Measurements from ENCODE around the gene ARHGEF28. TPM values are rescaled to one million over a fixed set of nuclear protein-coding genes. Genes with fewer than 3 reads are reported as not detected.

Gene ARHGEF28
- total RNA-seq, 6 experiments from 2014 or later, result 7.5 to 13.6 (median 8.5) TPM

DNA sequence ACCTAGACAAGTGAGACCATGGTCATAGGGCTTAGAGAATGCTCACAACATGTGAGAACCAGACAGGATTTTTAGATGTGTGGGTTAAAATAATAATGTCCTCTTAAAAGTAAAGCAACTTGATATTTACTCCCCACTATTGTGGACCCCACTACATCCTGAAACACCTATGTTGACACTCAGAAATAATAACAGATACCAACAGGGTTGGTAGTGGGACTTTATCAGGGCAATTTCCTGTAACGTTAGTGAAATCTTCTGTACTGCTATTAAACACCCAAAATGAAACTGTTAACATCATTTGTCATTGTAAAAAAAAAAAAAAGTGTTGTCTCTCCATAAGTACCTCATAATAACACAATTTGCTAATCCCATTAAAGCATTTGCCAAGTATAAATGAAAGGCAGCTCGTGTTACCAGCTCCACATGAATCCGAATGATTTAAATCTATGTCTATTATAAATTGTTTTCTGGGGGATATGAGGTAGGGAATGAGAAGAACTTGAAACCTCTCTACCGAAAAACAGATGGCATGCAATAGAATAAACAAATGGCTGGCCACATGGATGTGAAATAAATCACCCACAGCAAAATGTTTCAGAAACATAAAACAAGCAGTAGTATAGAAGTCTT, 285.9 kb downstream of the ARHGEF28 start:
- Mint-ChIP-seq H3K9me3 (no peaks in the 10 kb centered on the region), H3K4me3 (no peak overlapping the region), H3K4me1 (ENCODE audit: low read depth) (peaks cover 16% of the 10 kb centered on the region), H3K36me3 (ENCODE audit: low read depth) (no peaks in the 10 kb centered on the region), H3K27me3 (ENCODE audit: insufficient read depth) (peaks cover 2% of the 10 kb centered on the region; the same call in 1 of the 2 replicates), H3K27ac (no peak overlapping the region)
- no peak for DNase-seq
- TF ChIP-seq, protein P1, sequence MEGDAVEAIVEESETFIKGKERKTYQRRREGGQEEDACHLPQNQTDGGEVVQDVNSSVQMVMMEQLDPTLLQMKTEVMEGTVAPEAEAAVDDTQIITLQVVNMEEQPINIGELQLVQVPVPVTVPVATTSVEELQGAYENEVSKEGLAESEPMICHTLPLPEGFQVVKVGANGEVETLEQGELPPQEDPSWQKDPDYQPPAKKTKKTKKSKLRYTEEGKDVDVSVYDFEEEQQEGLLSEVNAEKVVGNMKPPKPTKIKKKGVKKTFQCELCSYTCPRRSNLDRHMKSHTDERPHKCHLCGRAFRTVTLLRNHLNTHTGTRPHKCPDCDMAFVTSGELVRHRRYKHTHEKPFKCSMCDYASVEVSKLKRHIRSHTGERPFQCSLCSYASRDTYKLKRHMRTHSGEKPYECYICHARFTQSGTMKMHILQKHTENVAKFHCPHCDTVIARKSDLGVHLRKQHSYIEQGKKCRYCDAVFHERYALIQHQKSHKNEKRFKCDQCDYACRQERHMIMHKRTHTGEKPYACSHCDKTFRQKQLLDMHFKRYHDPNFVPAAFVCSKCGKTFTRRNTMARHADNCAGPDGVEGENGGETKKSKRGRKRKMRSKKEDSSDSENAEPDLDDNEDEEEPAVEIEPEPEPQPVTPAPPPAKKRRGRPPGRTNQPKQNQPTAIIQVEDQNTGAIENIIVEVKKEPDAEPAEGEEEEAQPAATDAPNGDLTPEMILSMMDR (IDR thresholded peaks at IDR 0.05), result no peak

DNA sequence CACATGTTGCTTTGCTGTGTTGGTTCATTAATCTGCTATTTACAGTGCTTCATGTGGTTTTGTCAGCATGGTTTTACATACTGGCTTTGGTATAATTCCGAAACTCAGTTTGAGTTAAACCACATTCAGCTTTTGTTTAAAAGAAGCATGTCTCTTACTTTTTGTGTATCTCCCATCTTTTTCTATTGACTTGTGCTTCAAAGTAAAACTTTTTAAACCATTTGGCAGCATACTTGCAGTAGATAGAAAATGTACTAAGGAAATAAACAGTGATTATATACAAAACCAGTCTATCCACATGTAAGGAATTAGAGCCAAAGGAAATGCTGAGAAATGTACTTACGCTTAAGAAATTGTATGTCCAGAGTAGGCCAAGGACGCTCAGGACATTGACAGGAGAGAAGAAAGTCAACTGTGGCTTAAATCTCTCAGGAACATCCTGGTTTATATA, 286.9 kb downstream of the ARHGEF28 start:
- H3K9me3 Mint-ChIP-seq, result no peaks in the 10 kb centered on the region
- H3K4me3 Mint-ChIP-seq, result no peak overlapping the region
- no peaks in the 10 kb centered on the region for H3K36me3 Mint-ChIP-seq (ENCODE audit: low read depth)
- no peak overlapping the region for H3K27ac Mint-ChIP-seq
- H3K4me1 Mint-ChIP-seq (ENCODE audit: low read depth), result peaks cover 16% of the 10 kb centered on the region
- no peak for DNase-seq
- peaks cover 2% of the 10 kb centered on the region for H3K27me3 Mint-ChIP-seq (ENCODE audit: insufficient read depth)
- TF ChIP-seq, protein P1 (IDR thresholded peaks at IDR 0.05), result no peak

- Mint-ChIP-seq H3K9me3 (no peaks in the 10 kb centered on the region), H3K36me3 (ENCODE audit: low read depth) (no peaks in the 10 kb centered on the region), H3K4me1 (ENCODE audit: low read depth) (peaks cover 9% of the 10 kb centered on the region), H3K27me3 (ENCODE audit: insufficient read depth) (peaks cover 2% of the 10 kb centered on the region), H3K4me3 (no peak overlapping the region), H3K27ac (no peak overlapping the region)
- TF ChIP-seq, protein P1 (IDR thresholded peaks at IDR 0.05), result no peak
- DNase-seq, result no peak
Observed at GRCh38 chr5:73913971-73914370, 288.0 kb downstream of the ARHGEF28 start.

DNA sequence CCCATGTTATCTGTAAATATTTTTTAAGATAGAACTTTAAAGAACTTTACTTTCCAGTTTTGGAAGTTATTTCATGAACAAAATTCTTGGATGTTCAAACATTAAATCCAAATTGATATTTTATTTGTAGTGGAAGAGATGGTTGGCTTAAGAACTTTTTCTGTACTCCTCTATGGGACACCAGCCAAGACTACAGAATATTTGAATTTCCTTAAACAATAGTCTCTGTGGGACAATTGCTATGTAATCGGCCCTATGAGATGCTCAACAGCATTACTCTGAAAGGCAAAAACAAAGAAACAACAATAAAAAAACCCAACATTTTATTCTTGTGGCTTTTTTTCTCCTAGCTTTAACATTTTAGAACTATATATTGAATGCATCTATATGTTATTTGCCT, 289.3 kb downstream of the ARHGEF28 start:
- TF ChIP-seq, protein P1 (IDR thresholded peaks at IDR 0.05), result no peak
- DNase-seq, result no peak
- H3K4me1 Mint-ChIP-seq (ENCODE audit: low read depth), result peaks cover 9% of the 10 kb centered on the region
- no peaks in the 10 kb centered on the region for H3K9me3 Mint-ChIP-seq
- H3K4me3 Mint-ChIP-seq, result no peak overlapping the region
- H3K27me3 Mint-ChIP-seq (ENCODE audit: insufficient read depth), result no peaks in the 10 kb centered on the region; the same call in 1 of the 2 replicates
- peaks cover 4% of the 10 kb centered on the region; the same call in 1 of the 2 replicates for H3K36me3 Mint-ChIP-seq (ENCODE audit: low read depth)
- H3K27ac Mint-ChIP-seq, result no peak overlapping the region

DNA sequence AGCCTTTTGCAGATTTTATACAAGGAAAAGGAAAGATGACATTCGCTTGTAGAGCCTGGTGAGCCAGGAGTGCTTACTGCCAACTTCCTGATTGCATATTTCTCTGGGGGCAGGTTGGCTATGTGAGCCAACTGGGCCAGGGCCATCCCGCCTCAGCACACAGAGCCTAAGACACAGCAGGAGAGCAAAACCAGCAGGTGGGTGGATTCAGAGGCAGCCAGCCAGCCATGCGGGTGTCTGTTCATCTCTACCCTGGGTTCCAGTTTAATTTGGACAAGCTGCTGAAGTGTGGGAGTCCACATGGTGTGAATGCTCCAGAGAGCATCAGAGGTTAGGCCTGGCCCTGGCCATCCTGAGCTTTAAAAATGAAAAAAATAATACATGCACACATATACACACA, 291.4 kb downstream of the ARHGEF28 start:
- DNase-seq, result no peak
- TF ChIP-seq, protein P1 (IDR thresholded peaks at IDR 0.05), result no peak
- Mint-ChIP-seq H3K4me3 (no peak overlapping the region), H3K4me1 (ENCODE audit: low read depth) (peaks cover 16% of the 10 kb centered on the region), H3K27me3 (ENCODE audit: insufficient read depth) (no peaks in the 10 kb centered on the region; the same call in 1 of the 2 replicates), H3K9me3 (no peaks in the 10 kb centered on the region), H3K27ac (no peak overlapping the region), H3K36me3 (ENCODE audit: low read depth) (peaks cover 4% of the 10 kb centered on the region; the same call in 1 of the 2 replicates)
